MM.1S (cell line): ENCODE data around the gene INPP4B.
A peak's percentile ranks its signal among the peaks of the same experiment; 100 is the strongest.

ENCODE experiments used
- DNase-seq: peaks from one replicate; pipeline ENCODE4 v3.0.0-alpha.2; 2015
- H2AFZ ChIP-seq: fragments of 300-600 bp; sonication (generic); 2 replicates; pipeline ENCODE4 v1.6.0; 2016; ENCODE audit warnings: antibody characterized with exemption, low read length
- H3F3A ChIP-seq: fragments of 300-600 bp; sonication (generic); 2 replicates; pipeline ENCODE4 v1.6.1; 2016; ENCODE audit warnings: mild to moderate bottlenecking, antibody characterized with exemption, low read length, moderate library complexity, mixed read lengths; ENCODE audit not compliant: insufficient read depth
- H3K27ac ChIP-seq: fragments of 300-600 bp; sonication (generic); 2 replicates; pipeline ENCODE4 v1.5.1; 2016; ENCODE audit warnings: mild to moderate bottlenecking, low read length
- H3K27me3 ChIP-seq: fragments of 300-600 bp; sonication (generic); replicated peaks from 2 replicates; pipeline ENCODE4 v1.6.0; 2016; ENCODE audit warnings: low read length; ENCODE audit not compliant: insufficient read depth
- H3K36me3 ChIP-seq: fragments of 300-600 bp; sonication (generic); replicated peaks from 2 replicates; pipeline ENCODE4 v1.6.1; 2016; ENCODE audit warnings: mild to moderate bottlenecking, low read length, mixed read lengths; ENCODE audit not compliant: insufficient read depth
- H3K4me1 ChIP-seq: fragments of 300-600 bp; sonication (generic); 2 replicates; pipeline ENCODE4 v1.6.1; 2016; ENCODE audit warnings: low read length, mixed read lengths
- H3K4me2 ChIP-seq: fragments of 300-600 bp; sonication (generic); 2 replicates; pipeline ENCODE4 v1.6.0; 2016; ENCODE audit warnings: low read depth, low read length
- H3K4me3 ChIP-seq: fragments of 300-600 bp; sonication (generic); 2 replicates; pipeline ENCODE4 v1.5.1; 2016; ENCODE audit warnings: low read length, mixed read lengths
- H3K79me2 ChIP-seq: fragments of 300-600 bp; sonication (generic); 2 replicates; pipeline ENCODE4 v1.6.1; 2016; ENCODE audit warnings: mixed run types, low read length, mixed read lengths
- H3K9ac ChIP-seq: fragments of 300-600 bp; sonication (generic); 2 replicates; pipeline ENCODE4 v1.6.1; 2016; ENCODE audit warnings: low read length, mixed read lengths
- H3K9me2 ChIP-seq: fragments of 300-600 bp; sonication (generic); replicated peaks from 2 replicates; pipeline ENCODE4 v1.6.1; 2016; ENCODE audit warnings: mild to moderate bottlenecking, low read length, mixed read lengths; ENCODE audit not compliant: insufficient read depth
- H3K9me3 ChIP-seq: fragments of 300-600 bp; sonication (generic); replicated peaks from 2 replicates; pipeline ENCODE4 v1.6.1; 2016; ENCODE audit warnings: mild to moderate bottlenecking, low read length, mixed read lengths; ENCODE audit not compliant: insufficient read depth
- H4K20me1 ChIP-seq: fragments of 300-600 bp; sonication (generic); 2 replicates; pipeline ENCODE4 v1.6.1; 2016; ENCODE audit warnings: mild to moderate bottlenecking, low read length, moderate library complexity, mixed read lengths; ENCODE audit not compliant: insufficient read depth
- EZH2 ChIP-seq: fragments of 300-600 bp; sonication (generic); optimal IDR thresholded peaks from 2 replicates; pipeline ENCODE3; 2017; ENCODE audit warnings: low read depth, mild to moderate bottlenecking, antibody characterized with exemption, low read length, mixed read lengths
- EZH2phosphoT487 ChIP-seq: fragments of 300-600 bp; sonication (generic); IDR thresholded peaks from 2 replicates; pipeline ENCODE4 v1.6.1; 2018; ENCODE audit warnings: antibody characterized with exemption, low read length
- TF ChIP-seq, protein P1 (sequence below): fragments of 300-600 bp; sonication (generic); IDR thresholded peaks from 2 replicates; pipeline ENCODE4 v1.5.1; 2016; ENCODE audit warnings: antibody characterized with exemption, low read length, mixed read lengths

The INPP4B gene

DNA sequence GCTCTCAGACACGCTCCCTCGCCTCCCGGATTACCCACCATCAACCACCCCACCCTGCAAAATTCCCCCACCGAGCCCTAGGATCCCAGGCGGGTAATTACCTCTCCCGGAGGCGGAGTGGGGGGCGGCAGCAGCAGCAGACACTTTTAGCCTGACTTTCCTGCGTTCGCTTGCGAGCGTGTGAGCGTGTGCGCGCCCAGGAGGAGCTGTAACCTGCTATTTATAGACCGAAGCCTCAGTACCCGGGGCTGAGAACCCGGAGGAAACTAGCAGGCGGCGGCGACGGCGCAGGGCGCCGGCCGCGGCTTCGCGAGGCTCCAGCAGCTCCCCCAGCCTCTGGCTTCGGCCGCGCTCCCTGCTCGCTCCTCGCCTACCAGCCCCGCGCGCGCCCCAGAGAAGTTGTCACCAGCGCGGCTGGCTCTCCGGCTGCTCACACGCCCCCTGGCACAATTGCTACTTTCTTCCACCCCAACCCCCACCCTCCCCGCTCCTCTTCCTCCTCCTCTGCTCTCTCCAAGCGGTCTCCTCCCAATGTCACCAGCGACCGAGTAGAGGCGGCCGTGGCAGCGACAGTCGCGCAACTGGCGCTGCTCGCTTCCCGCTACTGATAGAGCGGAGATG is at the start of gene INPP4B:
Gene INPP4B (minus strand): TSS at position 194 of the 621 bp plus-strand sequence.
- DNase-seq = peak; percentile 71
- no peaks in the 10 kb centered on the region for H3F3A ChIP-seq
- peak within 1 kb of the TSS; percentile 69 for H3K4me3 ChIP-seq

DNA sequence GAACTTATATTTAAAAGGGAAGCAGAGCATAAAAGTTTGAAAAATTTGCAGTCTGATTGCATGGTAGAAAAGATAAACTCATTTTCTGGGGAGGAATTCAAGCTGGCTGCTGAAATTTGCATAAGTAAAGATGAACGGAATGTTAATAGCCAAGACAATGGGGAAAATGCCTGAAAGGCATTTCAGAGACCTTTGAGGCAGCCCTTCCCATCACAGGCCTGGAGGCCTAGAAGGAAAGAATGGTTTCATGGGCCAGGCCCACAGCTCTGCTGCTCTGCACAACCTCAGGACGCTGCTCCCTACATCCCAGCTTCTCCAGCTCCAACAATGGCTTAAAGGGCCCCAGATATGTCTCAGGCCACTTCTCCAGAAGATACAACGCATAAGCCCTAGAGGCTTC is 46.9 kb upstream of the INPP4B start:
- Histone ChIP-seq H4K20me1 (no peaks in the 10 kb centered on the region), H3K9me2 (no peaks in the 10 kb centered on the region), H3F3A (no peaks in the 10 kb centered on the region), H3K27ac (no peak overlapping the region), H3K36me3 (no peaks in the 10 kb centered on the region), H3K4me1 (no peaks in the 10 kb centered on the region), H2AFZ (no peak overlapping the region), H3K79me2 (no peaks in the 10 kb centered on the region), H3K4me3 (no peak overlapping the region), H3K27me3 (no peaks in the 10 kb centered on the region), H3K4me2 (no peak overlapping the region), H3K9me3 (no peaks in the 10 kb centered on the region), H3K9ac (no peak overlapping the region)
- TF ChIP-seq, protein P1, sequence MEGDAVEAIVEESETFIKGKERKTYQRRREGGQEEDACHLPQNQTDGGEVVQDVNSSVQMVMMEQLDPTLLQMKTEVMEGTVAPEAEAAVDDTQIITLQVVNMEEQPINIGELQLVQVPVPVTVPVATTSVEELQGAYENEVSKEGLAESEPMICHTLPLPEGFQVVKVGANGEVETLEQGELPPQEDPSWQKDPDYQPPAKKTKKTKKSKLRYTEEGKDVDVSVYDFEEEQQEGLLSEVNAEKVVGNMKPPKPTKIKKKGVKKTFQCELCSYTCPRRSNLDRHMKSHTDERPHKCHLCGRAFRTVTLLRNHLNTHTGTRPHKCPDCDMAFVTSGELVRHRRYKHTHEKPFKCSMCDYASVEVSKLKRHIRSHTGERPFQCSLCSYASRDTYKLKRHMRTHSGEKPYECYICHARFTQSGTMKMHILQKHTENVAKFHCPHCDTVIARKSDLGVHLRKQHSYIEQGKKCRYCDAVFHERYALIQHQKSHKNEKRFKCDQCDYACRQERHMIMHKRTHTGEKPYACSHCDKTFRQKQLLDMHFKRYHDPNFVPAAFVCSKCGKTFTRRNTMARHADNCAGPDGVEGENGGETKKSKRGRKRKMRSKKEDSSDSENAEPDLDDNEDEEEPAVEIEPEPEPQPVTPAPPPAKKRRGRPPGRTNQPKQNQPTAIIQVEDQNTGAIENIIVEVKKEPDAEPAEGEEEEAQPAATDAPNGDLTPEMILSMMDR = no peak
- TF ChIP-seq EZH2phosphoT487 (no peak), EZH2 (no peak)
- DNase-seq = no peak

More for the DNA sequence above, at the start of gene INPP4B:
- H3K4me2 ChIP-seq = peak within 1 kb of the TSS; percentile 100
- H3K27ac ChIP-seq = no peak within 1 kb of the TSS
- H3K9me3 ChIP-seq = no peaks in the 10 kb centered on the region
- no peaks in the 10 kb centered on the region for H3K36me3 ChIP-seq
- peak within 1 kb of the TSS; percentile 90 for H2AFZ ChIP-seq
- 0 out of 2 replicates have a peak, but pooled peaks cover 7% of the 10 kb centered on the region for H3K27me3 ChIP-seq
- H3K4me1 ChIP-seq = no peaks in the 10 kb centered on the region
- H3K79me2 ChIP-seq = no peaks in the 10 kb centered on the region
- H3K9ac ChIP-seq = no peak within 1 kb of the TSS
- TF ChIP-seq EZH2phosphoT487 (no peak), EZH2 (no peak)
- TF ChIP-seq, protein P1 = no peak
- H3K9me2 ChIP-seq = no peaks in the 10 kb centered on the region
- H4K20me1 ChIP-seq = no peaks in the 10 kb centered on the region

DNA sequence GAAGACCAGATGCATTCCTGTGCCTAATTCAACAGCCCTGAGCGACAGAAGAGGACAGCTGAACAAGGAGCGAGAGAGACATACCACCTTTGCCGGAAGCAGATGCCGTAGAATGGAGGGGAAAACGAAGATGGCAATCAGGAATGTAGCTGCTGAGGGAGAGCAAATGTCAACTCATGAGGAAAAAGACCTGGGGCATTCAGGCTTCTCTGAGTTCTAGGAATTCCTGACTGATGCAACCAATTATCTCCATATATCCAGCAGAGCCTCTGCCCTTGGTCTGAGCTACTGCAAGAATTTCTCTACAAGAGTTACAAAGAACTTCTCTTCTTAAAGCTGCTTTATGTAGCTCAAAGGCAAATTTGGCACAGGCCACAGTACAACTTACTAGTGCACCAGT is 40.5 kb upstream of the INPP4B start:
- no peaks in the 10 kb centered on the region for H4K20me1 ChIP-seq
- H3K4me1 ChIP-seq = no peaks in the 10 kb centered on the region
- H3K27me3 ChIP-seq = no peaks in the 10 kb centered on the region
- DNase-seq = no peak
- no peak overlapping the region for H3K4me2 ChIP-seq
- no peak overlapping the region for H3K27ac ChIP-seq
- no peak overlapping the region for H3K9ac ChIP-seq
- TF ChIP-seq, protein P1 = no peak
- no peak for TF ChIP-seq EZH2
- TF ChIP-seq EZH2phosphoT487 = no peak
- no peak overlapping the region for H3K4me3 ChIP-seq
- no peaks in the 10 kb centered on the region for H3K9me3 ChIP-seq
- no peaks in the 10 kb centered on the region for H3F3A ChIP-seq
- no peaks in the 10 kb centered on the region for H3K36me3 ChIP-seq
- no peaks in the 10 kb centered on the region for H3K79me2 ChIP-seq
- no peaks in the 10 kb centered on the region for H3K9me2 ChIP-seq
- no peak overlapping the region for H2AFZ ChIP-seq
